ENCODE results near the gene CD7.

The CD7 gene

DNA sequence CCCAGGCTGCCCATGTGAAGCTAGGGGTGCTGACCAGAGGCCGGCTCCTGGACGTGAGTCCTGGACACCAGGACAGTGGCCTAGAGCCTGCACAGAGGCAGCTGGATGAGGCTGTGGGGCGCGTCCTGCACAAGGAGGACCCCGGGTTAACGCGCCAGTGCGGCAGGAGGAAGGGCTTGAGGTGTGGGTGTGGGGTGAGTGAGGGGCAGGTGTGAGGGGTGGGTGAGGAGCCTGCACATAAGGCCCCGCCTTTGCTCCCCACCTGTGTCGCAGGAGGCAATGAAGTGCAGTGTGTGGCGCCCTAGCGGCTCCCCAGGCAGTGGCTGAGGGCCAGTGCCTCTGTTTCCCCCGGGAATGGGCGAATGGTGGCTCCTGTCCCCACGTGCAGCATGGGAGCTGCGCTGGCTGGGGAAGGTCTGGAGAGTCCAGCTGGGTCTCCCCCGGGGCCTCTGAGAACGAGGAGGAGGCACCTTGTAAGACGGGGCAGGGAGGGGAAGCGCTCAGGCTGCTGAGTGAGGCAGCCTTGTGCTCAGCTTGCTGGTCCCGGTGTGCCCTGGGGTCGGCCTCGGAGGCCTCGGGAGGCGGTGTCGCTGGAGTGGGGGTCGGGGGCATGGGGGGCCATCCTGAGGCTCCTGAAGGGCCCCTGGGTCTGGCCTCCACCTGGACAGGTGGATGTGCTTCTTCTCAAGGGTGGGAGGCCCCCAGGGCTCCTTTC, 3.2 kb downstream of the CD7 start:
- no peak for DNase-seq

DNA sequence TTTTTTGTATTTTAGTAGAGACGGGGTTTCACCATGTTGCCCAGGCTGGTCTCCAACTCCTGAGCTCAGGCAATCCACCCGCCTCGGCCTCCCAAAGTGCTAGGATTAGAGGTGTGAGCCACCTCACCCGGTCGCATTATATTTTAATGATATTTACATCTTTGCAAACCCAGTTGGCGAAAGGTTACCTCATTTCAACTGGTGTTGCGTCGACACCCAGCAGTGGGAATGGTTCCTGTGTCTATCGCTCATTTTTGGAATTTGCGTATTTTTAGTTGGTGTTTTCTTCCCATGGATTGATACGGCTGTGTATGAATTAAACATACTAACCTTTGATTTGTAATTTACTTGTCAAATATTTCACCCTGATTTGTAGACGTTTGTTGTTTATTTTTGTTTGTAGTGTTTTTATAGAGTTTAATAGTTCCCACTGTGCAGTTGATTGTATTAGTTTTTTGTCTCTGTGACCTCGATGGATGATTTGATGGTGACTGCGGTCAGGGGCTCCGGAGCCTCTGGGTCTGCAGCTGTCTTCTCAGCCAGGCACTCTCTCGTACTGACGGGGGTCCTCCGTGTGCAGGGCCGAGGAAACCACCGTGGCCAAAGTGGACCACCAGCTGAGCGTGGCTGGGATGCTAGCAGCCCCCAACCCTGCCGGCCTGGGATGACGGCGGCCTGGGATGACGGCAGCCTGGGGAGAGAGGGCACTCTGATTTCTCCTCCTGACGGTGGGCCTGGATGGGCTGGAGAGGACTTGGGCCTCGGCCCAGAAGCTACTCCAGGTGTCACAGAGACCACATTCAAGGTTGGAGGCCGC, 4.0 kb downstream of the CD7 start:
- no peak for DNase-seq

GRCh38 chr17:82311971-82312370, 5.4 kb downstream of the CD7 start:
- DNase-seq, result no peak

- DNase-seq, result no peak
These were observed 6.5 kb downstream of the CD7 start for GRCh38 chr17:82310877-82311276.

GRCh38 chr17:82309656-82310570, 7.5 kb downstream of the CD7 start:
- DNase-seq, result no peak

GRCh38 chr17:82305727-82306300, 11.6 kb downstream of the CD7 start:
- DNase-seq, result no peak

DNA sequence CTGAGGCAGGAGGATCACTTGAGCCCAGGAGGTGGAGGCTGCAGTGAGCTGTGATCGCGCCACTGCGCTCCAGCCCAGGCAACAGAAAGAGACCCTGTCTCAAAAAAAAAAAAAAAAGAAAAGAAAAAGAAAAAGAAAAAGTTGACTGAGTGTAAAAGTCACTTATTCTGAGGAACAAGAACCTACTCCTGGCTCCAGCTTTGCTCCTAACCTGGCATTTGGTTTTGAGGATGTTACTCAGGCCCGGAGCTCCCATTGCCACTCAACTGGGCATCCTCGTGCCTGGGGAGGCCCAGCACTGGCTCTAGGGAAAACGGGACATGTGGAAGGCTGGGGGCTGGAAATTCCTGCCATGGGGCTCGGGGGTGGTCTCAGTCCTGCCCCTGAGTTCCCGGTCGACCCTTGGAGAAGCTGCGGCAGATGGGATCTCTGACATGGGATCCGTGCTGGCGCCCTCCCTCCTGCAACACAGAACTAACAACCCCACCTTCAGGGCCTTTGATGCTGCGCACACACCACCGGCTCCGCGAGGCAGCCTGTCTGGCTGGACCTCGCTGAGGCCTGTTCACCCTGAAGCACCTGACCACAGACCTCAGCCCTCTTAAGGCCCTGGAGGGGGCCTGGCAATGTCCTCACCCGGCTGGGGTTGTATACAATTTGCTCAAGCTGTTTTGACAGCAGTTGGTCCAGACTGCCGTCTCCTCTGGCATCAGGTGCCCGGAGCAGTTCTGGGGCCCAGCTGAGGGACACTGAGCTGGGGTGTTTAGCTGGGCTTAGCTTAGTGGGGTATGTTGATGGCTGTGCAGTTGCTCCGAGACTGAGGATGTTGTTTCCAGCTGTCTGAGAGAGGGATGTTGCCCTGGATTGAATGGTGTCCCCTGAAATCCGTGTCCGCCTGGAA, 12.3 kb downstream of the CD7 start:
- no peak for DNase-seq

DNA sequence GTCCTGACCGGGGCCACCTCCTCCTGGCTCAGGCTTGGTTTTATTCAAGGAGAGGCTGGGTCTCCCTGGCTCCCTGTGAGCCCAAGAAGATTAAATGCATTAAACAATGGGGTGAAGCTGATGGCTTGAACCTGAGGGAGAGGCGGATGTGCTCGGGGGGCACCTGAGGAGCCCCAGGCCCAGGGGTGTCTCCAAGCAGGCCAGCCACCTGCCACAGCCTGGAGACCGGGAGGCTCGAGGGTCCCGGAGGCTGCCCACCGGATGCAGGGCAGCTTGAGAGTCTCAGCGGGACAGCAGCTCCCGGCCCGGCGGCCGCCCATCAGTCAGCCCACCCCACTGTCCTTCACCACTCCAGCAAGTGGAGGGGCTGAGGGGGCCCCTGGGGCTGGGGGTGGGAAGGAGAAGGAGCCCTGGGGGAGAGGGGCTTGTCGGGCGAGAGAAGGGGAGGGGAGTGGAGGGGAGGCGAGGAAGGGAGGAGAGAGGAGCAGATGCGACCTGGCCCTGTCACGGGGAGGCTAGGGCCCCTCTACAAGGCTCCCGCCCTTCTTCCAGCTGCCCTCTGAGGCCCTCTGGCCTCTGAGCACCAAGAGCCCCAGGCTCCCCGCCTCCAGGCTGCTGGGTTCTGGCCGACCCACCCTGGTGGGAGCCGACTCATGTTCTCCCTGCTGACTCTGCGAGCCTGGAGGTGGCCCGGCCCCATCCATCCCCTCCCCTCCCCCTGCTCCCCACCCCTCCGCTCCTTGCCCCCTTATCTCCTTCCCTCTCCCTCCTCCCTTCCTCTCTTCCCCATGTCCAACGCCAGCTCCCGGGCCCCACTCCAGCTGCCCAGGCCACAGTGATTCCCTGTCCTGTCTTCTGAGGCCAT, 13.2 kb downstream of the CD7 start:
- DNase-seq, result no peak

DNA sequence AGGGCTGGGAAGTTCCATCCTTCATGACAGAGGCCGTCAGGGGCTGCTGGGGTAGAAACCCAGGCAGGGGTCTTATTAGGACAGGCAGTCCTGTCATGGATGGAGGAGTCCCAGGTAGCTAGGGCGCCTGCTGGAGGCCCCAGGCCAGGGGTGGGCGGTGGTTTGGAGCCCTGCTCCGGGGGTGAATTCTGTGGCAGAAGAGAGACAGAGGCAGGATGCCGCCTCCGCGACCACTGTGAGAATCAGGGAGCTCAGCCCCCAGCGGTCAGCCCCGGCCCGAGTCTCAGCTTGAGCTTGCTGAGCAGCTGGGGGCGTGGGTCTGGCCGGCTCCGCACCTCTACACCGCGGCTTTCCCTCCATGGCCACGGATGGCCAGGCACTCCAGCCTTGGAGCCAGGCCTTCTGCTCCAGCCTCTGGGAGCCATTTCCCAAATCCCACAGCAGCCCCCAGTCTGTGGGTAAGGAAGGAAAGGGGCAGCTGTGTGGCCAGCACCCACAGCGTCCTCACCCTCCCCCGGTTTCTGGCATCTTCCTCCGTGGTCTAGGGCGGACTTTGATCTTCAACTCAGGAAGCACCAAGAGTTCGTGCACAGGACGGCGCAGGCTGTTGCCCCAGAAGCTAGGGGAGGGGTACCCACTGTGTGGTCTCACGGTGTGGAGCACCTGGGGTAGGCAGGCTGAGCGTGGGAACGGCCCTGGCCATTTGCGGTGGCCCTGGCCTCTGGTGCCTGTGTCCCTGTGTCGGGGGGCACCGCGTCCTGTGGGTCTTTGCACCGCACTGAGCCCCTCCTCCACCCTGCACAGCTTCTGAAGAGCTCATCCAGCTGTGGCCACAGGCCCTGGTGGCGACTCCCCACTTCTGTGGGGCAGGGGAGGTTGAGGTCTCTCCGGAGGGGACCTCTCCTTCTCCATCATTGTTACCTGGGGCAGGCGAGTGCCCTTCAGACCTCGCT, 14.1 kb downstream of the CD7 start:
- no peak for DNase-seq

DNA sequence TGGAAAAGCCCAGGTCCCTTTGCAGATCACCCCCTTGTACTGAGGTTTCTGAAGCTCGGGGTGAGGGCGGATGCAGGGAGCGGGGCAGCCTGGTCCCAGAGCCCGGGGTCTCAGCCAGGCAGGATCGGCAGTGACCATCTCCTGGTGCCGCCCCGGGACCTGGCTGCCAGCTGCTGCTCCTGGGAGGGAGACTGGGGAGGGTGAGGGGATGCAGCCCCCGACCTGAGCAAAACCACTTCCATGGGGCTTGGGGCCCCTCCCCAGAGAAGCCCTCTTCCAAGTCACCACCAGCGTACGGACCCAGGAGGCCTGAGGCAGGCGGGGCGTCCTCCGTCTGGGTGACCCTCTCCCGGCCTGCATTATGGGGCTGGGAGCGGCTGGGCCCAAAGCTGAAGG, 14.8 kb downstream of the CD7 start:
- DNase-seq, result no peak

DNA sequence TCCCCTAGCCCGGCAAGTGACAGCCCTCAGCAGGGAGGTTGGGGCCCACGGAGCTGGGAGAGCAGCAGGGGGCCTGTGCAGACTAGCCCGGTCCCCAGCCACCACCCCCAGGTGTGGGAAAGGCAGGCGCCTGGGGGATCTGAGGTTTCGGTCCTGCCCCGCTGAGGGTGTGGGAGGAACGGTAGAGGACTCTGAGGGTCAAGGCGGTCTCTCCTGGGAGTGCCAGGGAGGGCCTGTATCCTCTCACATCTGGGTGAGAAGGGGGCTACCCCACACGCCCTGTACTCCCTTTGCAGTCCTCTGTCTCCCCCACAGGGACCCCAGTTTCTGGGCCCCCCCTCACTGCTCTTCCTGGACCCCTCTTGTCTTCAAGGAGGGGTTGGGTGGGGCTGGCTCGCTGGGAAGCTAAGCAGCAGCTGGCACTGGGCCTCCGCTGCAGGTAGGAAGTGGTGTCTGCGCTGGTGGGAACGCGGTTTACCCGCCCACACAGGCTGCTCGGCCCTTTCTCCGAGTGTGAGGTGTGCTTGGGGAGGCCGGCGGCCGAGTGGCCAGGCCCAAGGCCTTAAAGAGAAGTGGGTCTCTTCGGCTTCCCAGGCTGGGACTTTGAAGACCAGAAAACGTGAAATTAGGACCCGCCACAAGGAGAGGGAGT, 15.4 kb downstream of the CD7 start:
- no peak for DNase-seq

DNA sequence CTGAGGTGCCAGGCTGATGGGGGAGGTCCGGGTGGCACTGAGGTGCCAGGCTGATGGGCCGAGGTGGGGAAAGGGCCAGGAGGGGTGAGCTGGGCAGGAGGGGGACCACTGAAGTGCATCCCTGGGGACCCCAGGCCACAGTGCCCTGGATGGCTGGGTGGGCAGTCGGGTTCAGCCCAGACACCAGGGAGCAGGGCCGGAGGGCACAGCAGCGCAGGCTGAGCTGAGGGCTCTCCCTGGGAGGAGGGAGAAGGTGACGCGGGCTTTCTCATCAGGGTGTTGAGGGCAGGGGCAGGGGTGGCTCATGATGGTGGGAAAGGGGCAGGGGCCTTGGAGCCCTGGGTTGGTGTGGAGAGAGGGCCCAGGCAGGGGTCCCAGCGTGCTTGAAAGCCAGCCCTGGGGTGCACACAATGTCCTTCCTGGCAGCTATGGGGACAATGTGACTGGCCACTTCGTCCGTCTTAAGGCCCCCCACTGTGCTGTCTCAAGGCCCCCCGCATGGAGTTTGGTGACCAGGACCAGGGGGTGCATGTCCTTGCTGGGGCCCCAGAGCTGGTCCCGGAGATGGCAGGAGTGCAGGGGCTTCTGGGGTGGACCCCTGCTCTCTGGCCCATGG, 16.0 kb downstream of the CD7 start:
- DNase-seq, result no peak

GRCh38 chr17:82300707-82301270, 16.6 kb downstream of the CD7 start:
- peak; percentile 37 for DNase-seq

DNA sequence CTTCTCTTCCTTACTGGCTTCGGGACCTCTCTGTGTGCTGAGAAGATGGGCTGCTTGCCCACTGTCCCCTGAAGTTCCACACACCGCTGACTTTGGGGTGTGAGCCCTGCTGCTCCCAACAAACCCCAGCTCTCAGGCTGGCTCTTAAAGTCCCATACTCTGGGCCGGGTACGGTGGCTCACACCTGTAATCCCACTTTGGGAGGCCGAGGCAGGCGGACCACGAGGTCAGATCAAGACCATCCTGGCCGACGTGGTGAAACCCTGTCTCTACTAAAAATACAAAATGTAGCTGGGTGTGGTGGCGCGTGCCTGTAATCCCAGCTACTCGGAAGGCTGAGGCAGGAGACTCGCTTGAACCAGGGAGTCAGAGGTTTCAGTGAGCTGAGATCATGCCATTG, 17.2 kb downstream of the CD7 start:
- DNase-seq, result no peak

- no peak for DNase-seq
These were observed 18.0 kb downstream of the CD7 start for GRCh38 chr17:82299452-82299851.

DNA sequence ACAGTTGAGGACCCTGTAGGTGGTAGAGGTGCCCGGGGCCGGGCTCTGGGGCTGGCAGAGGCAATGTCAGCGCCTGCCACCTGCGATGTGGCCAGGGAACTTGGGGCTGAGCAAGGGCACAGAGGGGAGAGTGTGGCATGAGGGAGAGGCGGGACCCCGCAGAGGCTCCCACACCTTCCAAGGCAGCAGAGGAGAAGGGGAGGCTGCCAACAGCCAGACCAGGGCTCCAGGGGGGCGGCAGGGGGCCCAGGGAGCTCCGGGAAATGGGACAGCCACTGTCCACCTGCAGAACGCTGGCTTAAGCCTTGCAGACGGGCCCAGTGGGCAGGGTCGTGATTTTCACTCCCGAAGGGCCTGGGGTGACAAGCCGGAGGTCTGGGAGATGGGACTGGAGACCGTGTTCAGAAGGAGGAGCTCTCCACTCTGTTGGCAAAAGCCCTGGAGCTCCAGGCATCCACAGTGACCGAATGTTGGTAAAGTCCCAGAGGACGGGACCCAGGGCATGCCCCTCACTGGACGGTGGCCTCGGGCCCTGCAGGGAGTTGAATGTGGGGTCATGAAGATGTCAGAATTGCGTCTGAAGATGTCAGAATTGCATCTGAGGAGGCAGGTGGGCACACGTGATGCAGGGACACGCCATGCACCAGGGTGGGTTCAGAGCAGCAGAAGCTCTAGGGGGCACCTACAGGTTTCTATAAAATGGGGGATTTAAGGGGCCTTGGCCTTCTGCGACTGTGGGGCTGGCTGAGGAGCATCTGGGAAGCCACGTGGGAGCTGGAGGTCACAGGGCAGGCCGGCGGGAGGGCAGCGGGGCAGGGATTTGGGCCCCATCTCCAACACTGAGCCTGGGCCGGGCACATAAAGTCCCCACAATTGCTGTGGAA, 18.6 kb downstream of the CD7 start:
- no peak for DNase-seq

All from COR-L47 (cell line).